ENCODE measurements around the gene ADRA2A. TPM values are rescaled to one million over a fixed set of nuclear protein-coding genes. Genes with fewer than 3 reads are reported as not detected.
A peak's percentile ranks its signal among the peaks of the same experiment; 100 is the strongest.

The ADRA2A gene
- total RNA-seq, 1 donor from 2014 or later, result 23.5 TPM

DNA sequence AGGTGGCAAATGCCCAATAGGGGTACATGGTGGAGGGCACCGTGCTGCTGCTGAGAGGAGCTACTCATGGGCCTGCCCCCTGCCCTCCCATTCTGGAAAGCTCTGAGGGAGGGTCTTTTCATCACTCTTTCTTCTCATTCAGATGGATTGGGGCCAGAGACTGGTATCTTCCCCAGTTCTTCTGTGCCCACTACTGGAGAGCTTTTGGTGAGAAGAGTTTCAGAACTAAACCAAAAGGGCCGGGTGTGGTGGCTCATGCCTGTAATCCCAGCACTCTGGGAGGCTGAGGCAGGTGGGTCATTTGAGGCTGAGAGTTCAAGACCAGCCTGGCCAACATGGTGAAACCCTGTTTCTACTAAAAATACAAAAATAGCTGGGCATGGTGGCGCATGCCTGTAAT, 12.5 kb downstream of the ADRA2A start:
- no peaks in the 10 kb centered on the region for H3K9me3 ChIP-seq
- DNase-seq (ENCODE audit: low spot score in 2 of 2), result peak in 1 of 2 donors; percentile 24
- H3K36me3 ChIP-seq, result no peaks in the 10 kb centered on the region
- intact Hi-C loops (cut with DNase I), result no loop called here
- H3K4me3 ChIP-seq, result no peak overlapping the region
- no peak for TF ChIP-seq CTCF (IDR thresholded peaks at IDR 0.05)
- H3K27ac ChIP-seq, result no peak overlapping the region
- no peaks in the 10 kb centered on the region for H3K27me3 ChIP-seq
- no peaks in the 10 kb centered on the region for H3K4me1 ChIP-seq

- no peaks in the 10 kb centered on the region for H3K4me1 ChIP-seq
- H3K9me3 ChIP-seq, result no peaks in the 10 kb centered on the region
- no peak for DNase-seq (ENCODE audit: low spot score in 2 of 2)
- H3K36me3 ChIP-seq, result no peaks in the 10 kb centered on the region
- H3K27ac ChIP-seq, result no peak overlapping the region
- no peak overlapping the region for H3K4me3 ChIP-seq
- no peaks in the 10 kb centered on the region for H3K27me3 ChIP-seq
- no peak for TF ChIP-seq CTCF (IDR thresholded peaks at IDR 0.05)
- intact Hi-C loops (cut with DNase I), result no loop called here
Observed at GRCh38 chr10:111091833-111092232, 15.0 kb downstream of the ADRA2A start.

GRCh38 chr10:111093741-111094380, 17.0 kb downstream of the ADRA2A start:
- Histone ChIP-seq H3K4me3 (no peak overlapping the region), H3K27me3 (no peaks in the 10 kb centered on the region), H3K9me3 (no peaks in the 10 kb centered on the region), H3K36me3 (no peaks in the 10 kb centered on the region), H3K4me1 (no peaks in the 10 kb centered on the region), H3K27ac (no peak overlapping the region)
- no peak for TF ChIP-seq CTCF (IDR thresholded peaks at IDR 0.05)
- intact Hi-C loops (cut with DNase I), result no loop called here
- no peak for DNase-seq (ENCODE audit: low spot score in 2 of 2)

DNA sequence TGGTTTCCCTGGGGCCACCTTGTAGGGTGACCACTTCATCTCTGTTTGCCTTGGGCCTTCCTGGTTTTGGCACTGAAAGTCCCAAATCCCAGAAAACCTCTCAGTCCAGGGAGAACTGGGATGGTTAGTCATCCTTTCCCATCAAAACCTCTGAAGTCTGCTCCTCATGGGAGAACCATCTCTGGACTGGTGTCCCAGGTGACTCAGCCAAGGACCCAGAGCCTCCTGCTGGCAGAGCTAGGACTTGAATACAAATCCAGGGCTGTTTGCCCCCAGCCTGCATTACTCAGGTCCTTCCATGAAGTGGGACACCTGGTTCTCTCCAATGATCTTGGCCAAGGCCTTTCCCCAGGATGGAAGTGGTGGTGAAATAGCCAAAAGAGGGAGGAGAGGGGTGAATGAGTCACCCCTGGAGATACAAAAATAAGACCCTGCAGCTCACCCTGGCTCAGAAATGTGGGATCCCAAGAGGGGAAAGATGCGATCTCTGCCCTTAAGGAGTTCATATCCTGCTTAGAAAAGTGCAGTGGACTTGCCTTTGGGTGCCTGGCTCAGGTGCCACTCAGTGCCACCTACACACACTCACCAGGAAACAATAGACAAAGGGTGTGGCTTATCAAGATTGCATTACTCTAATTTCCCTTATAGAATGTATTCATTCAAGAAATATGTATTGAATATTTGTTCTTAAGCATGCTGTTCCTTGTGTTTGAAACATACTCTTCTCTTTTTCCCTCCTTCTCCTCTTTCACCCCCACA, 22.0 kb downstream of the ADRA2A start:
- Histone ChIP-seq H3K27me3 (no peaks in the 10 kb centered on the region), H3K36me3 (no peaks in the 10 kb centered on the region), H3K27ac (no peak overlapping the region), H3K4me3 (no peak overlapping the region), H3K4me1 (no peaks in the 10 kb centered on the region), H3K9me3 (no peaks in the 10 kb centered on the region)
- no peak for DNase-seq (ENCODE audit: low spot score in 2 of 2)
- intact Hi-C loops (cut with DNase I), result no loop called here
- no peak for TF ChIP-seq CTCF (IDR thresholded peaks at IDR 0.05)

- Histone ChIP-seq H3K27ac (no peak overlapping the region), H3K9me3 (no peaks in the 10 kb centered on the region), H3K27me3 (no peaks in the 10 kb centered on the region), H3K4me3 (no peak overlapping the region), H3K36me3 (no peaks in the 10 kb centered on the region), H3K4me1 (no peaks in the 10 kb centered on the region)
- DNase-seq (ENCODE audit: low spot score in 2 of 2), result no peak
- no peak for TF ChIP-seq CTCF (IDR thresholded peaks at IDR 0.05)
- intact Hi-C loops (cut with DNase I), result no loop called here
Observed at GRCh38 chr10:111100198-111100597, 23.4 kb downstream of the ADRA2A start.

Data from ascending aorta (tissue), 2 donors.